Measurements from ENCODE around the gene LRRC27.
A peak's percentile ranks its signal among the peaks of the same experiment; 100 is the strongest.

LRRC27 gene

GRCh38 chr10:132414402-132415016, 82.5 kb downstream of the LRRC27 start:
- Mint-ChIP-seq H3K4me1 (ENCODE audit: low read depth) (peaks cover 7% of the 10 kb centered on the region), H3K27ac (no peak overlapping the region), H3K36me3 (ENCODE audit: low read depth) (peaks cover 5% of the 10 kb centered on the region), H3K27me3 (no peaks in the 10 kb centered on the region), H3K9me3 (no peaks in the 10 kb centered on the region), H3K4me3 (no peak overlapping the region)

- H3K36me3 Mint-ChIP-seq (ENCODE audit: low read depth), result peaks cover 5% of the 10 kb centered on the region
- H3K27ac Mint-ChIP-seq, result peak overlapping the region; percentile 22
- no peaks in the 10 kb centered on the region for H3K9me3 Mint-ChIP-seq
- H3K4me3 Mint-ChIP-seq, result no peak overlapping the region
- H3K27me3 Mint-ChIP-seq, result no peaks in the 10 kb centered on the region
- H3K4me1 Mint-ChIP-seq (ENCODE audit: low read depth), result peaks cover 6% of the 10 kb centered on the region
Measured at GRCh38 chr10:132415255-132415654, 83.3 kb downstream of the LRRC27 start.

GRCh38 chr10:132415956-132416355, 84.0 kb downstream of the LRRC27 start:
- Mint-ChIP-seq H3K9me3 (no peaks in the 10 kb centered on the region), H3K4me1 (ENCODE audit: low read depth) (peaks cover 13% of the 10 kb centered on the region), H3K36me3 (ENCODE audit: low read depth) (peaks cover 5% of the 10 kb centered on the region), H3K4me3 (no peak overlapping the region), H3K27ac (no peak overlapping the region), H3K27me3 (no peaks in the 10 kb centered on the region)

- Mint-ChIP-seq H3K36me3 (ENCODE audit: low read depth) (peaks cover 5% of the 10 kb centered on the region), H3K27ac (no peak overlapping the region), H3K9me3 (no peaks in the 10 kb centered on the region), H3K4me1 (ENCODE audit: low read depth) (peaks cover 17% of the 10 kb centered on the region), H3K4me3 (no peak overlapping the region), H3K27me3 (no peaks in the 10 kb centered on the region)
Measured at GRCh38 chr10:132416566-132417256, 84.7 kb downstream of the LRRC27 start.

GRCh38 chr10:132417257-132417910, 85.4 kb downstream of the LRRC27 start:
- Mint-ChIP-seq H3K27me3 (no peaks in the 10 kb centered on the region), H3K4me1 (ENCODE audit: low read depth) (peaks cover 21% of the 10 kb centered on the region), H3K36me3 (ENCODE audit: low read depth) (peaks cover 5% of the 10 kb centered on the region), H3K4me3 (no peak overlapping the region), H3K27ac (no peak overlapping the region), H3K9me3 (no peaks in the 10 kb centered on the region)

- Mint-ChIP-seq H3K27ac (no peak overlapping the region), H3K9me3 (no peaks in the 10 kb centered on the region), H3K36me3 (ENCODE audit: low read depth) (peaks cover 5% of the 10 kb centered on the region), H3K4me1 (ENCODE audit: low read depth) (peaks cover 27% of the 10 kb centered on the region), H3K4me3 (no peak overlapping the region), H3K27me3 (no peaks in the 10 kb centered on the region)
Measured at GRCh38 chr10:132417957-132418441, 86.0 kb downstream of the LRRC27 start.

GRCh38 chr10:132418527-132419416, 86.8 kb downstream of the LRRC27 start:
- H3K4me3 Mint-ChIP-seq, result no peak overlapping the region
- H3K27me3 Mint-ChIP-seq, result no peaks in the 10 kb centered on the region
- H3K27ac Mint-ChIP-seq, result no peak overlapping the region

GRCh38 chr10:132419538-132420468, 87.8 kb downstream of the LRRC27 start:
- Mint-ChIP-seq H3K9me3 (no peaks in the 10 kb centered on the region), H3K4me1 (ENCODE audit: low read depth) (peaks cover 34% of the 10 kb centered on the region), H3K36me3 (ENCODE audit: low read depth) (peaks cover 5% of the 10 kb centered on the region), H3K27me3 (no peaks in the 10 kb centered on the region), H3K4me3 (no peak overlapping the region), H3K27ac (no peak overlapping the region)

More at GRCh38 chr10:132418527-132419416, 86.8 kb downstream of the LRRC27 start:
- peaks cover 5% of the 10 kb centered on the region for H3K36me3 Mint-ChIP-seq (ENCODE audit: low read depth)
- H3K9me3 Mint-ChIP-seq, result no peaks in the 10 kb centered on the region
- peaks cover 34% of the 10 kb centered on the region for H3K4me1 Mint-ChIP-seq (ENCODE audit: low read depth)

GRCh38 chr10:132420469-132420980, 88.5 kb downstream of the LRRC27 start:
- Mint-ChIP-seq H3K27ac (no peak overlapping the region), H3K36me3 (ENCODE audit: low read depth) (peaks cover under 1% of the 10 kb centered on the region), H3K4me3 (no peak overlapping the region), H3K27me3 (no peaks in the 10 kb centered on the region), H3K4me1 (ENCODE audit: low read depth) (peaks cover 34% of the 10 kb centered on the region), H3K9me3 (no peaks in the 10 kb centered on the region)

GRCh38 chr10:132420981-132421846, 89.2 kb downstream of the LRRC27 start:
- Mint-ChIP-seq H3K36me3 (ENCODE audit: low read depth) (no peaks in the 10 kb centered on the region), H3K27ac (peak overlapping the region; percentile 52), H3K4me1 (ENCODE audit: low read depth) (peaks cover 34% of the 10 kb centered on the region), H3K4me3 (no peak overlapping the region), H3K9me3 (no peaks in the 10 kb centered on the region), H3K27me3 (no peaks in the 10 kb centered on the region)

- H3K4me3 Mint-ChIP-seq, result peak overlapping the region; percentile 17
- H3K4me1 Mint-ChIP-seq (ENCODE audit: low read depth), result peaks cover 34% of the 10 kb centered on the region
- H3K27ac Mint-ChIP-seq, result peak overlapping the region; percentile 52
- H3K9me3 Mint-ChIP-seq, result no peaks in the 10 kb centered on the region
- H3K27me3 Mint-ChIP-seq, result no peaks in the 10 kb centered on the region
- no peaks in the 10 kb centered on the region for H3K36me3 Mint-ChIP-seq (ENCODE audit: low read depth)
Measured at GRCh38 chr10:132421847-132422751, 90.1 kb downstream of the LRRC27 start.

Data from stimulated activated naive CD8-positive, alpha-beta T cell treated with anti-CD3 and anti-CD28 coated beads, Interleukin-15, Interleukin-2, amounts not matched to agents 100 ng/mL and 50 ng/mL, for 24 hours (primary cell).